Activated T-cell treated with anti-CD3 and anti-CD28 coated beads, Interleukin-2, amount 50 U/mL, for 4 hours (primary cell): Measurements from ENCODE around the gene ABCA4. TPM values are rescaled to one million over a fixed set of nuclear protein-coding genes. Genes with fewer than 3 reads are reported as not detected.

Source experiments
- ATAC-seq, 2 donors: fragments of 200-7000 bp; cut with Tn5 transposase; one replicate each; pipeline ENCODE4 v1.10.0; 2021
- DNase-seq: peaks from one replicate; pipeline ENCODE4 v3.0.0-alpha.2; 2020
- H3K27me3 Mint-ChIP-seq: one replicate; pipeline ENCODE4 v1.8.0; 2021; ENCODE audit warnings: low read depth, mixed read lengths
- H3K36me3 Mint-ChIP-seq: one replicate; pipeline ENCODE4 v1.8.0; 2022; ENCODE audit warnings: mixed read lengths; ENCODE audit not compliant: insufficient read depth
- H3K4me1 Mint-ChIP-seq: one replicate; pipeline ENCODE4 v1.8.0; 2021; ENCODE audit warnings: low read depth, mixed read lengths
- H3K4me3 Mint-ChIP-seq: one replicate; pipeline ENCODE4 v1.8.0; 2021; ENCODE audit warnings: mild to moderate bottlenecking, moderate library complexity, mixed read lengths
- H3K9me3 Mint-ChIP-seq: one replicate; pipeline ENCODE4 v1.8.0; 2021; ENCODE audit warnings: mixed read lengths
- total RNA-seq, 3 donors: library from RNA; stranded (reverse); gene quantifications; one replicate each; pipeline ENCODE4 v1.2.1, GENCODE V29; 2021

The ABCA4 gene
- total RNA-seq, 3 donors from 2014 or later = not detected

DNA sequence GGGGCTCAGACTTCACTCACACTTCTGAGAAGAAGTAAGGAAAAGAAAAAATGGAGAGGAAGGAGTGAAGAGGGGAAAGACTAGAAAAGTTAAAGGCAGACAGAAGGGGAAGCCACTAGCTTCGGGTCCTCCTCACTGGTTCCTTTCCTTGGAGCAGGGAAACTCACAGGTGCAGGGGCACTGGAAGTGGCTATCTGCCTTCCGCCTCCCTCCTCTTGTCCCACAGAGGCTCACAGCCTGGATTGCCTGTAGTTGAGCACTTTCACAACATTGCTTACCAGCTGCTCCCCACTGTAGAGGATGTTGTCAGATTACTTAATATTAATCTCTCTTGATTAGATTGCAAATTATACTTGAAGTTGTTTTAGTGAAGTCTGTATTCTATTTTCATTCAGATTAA, 21.6 kb upstream of the ABCA4 start:
- ATAC-seq = no peak
- H3K4me3 Mint-ChIP-seq = no peak overlapping the region
- peaks cover 4% of the 10 kb centered on the region for H3K27me3 Mint-ChIP-seq
- DNase-seq = no peak
- no peaks in the 10 kb centered on the region for H3K9me3 Mint-ChIP-seq
- H3K4me1 Mint-ChIP-seq = no peaks in the 10 kb centered on the region
- no peaks in the 10 kb centered on the region for H3K36me3 Mint-ChIP-seq

DNA sequence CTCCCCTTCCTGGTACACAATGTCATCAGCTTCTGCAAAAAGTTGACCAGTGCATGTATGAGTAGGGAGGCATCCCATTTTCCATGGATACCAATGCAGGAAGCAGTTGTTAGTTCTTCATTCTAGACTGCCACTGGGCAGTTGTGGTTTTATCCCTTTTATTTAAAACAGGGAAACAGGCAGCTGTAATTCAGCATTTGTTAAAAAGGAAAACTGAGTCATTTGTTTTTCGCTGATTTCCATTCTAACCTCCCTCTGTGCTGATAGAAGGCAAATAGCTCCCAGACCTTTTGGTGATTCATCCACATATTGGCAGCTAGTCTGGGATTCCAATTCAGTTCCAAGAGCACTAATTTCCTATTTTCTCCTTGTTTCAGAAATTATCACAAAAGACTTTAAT, 21.1 kb upstream of the ABCA4 start:
- Mint-ChIP-seq H3K27me3 (peaks cover 4% of the 10 kb centered on the region), H3K4me1 (no peaks in the 10 kb centered on the region), H3K9me3 (no peaks in the 10 kb centered on the region), H3K36me3 (no peaks in the 10 kb centered on the region), H3K4me3 (no peak overlapping the region)
- ATAC-seq (no peak), DNase-seq (no peak)

DNA sequence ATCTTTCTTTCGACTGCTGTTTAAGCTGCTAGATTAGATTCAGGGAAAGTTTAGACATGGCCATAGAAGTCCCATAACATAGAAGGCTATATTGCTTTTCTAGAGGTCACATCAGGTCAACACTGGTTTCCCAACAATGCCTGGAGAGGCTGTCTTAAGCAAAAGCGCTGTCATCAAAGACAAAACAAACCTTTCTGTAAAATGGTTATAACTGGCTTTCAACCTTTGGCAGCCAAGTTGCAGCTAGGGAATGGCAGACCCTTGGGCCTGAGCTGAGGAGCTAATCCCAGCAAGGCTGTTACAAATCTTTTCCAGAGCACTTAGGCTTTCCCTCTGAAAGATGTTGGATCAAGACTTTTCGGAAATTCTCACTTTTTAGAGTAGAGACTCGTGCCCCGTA, 11.2 kb upstream of the ABCA4 start:
- H3K4me3 Mint-ChIP-seq = no peak overlapping the region
- peaks cover 10% of the 10 kb centered on the region for H3K27me3 Mint-ChIP-seq
- H3K9me3 Mint-ChIP-seq = peaks cover 8% of the 10 kb centered on the region
- ATAC-seq = no peak
- no peaks in the 10 kb centered on the region for H3K36me3 Mint-ChIP-seq
- H3K4me1 Mint-ChIP-seq = no peaks in the 10 kb centered on the region
- DNase-seq = no peak

DNA sequence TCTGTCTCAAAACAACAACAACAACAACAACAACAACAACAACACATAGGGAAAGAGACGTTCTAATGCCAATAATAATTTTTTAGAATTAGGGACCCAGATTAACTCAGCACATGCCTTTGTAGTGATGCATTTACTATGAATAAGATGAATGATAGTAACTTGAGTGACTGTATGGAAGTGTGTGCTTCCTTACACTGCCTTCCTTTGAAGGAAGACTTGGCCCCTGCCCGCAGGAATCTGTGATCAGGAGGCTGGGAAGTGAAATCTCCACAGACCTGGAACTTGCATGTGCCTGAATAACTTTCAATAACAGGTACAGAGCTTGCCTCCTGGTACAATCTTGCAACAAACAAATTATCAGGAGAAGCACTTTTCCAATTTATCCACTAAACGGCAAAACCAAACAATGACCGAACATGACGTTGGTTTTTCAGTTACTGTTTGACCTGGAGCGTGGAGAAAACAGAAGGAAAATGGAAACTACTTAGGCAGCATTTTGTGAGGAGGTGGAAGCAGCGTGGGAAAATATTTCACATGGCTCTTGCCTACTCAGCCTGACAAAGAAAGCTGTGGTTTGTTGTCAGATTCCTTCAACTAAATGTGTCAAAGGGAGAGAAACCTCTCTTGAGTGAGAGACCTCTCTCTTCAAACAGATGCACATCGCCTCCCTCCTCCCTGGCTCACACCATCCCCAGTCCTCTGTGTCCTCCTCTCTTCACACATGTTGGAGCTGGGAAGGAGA, 10.1 kb upstream of the ABCA4 start:
- peaks cover 8% of the 10 kb centered on the region for H3K27me3 Mint-ChIP-seq
- no peak overlapping the region for H3K4me3 Mint-ChIP-seq
- H3K4me1 Mint-ChIP-seq = no peaks in the 10 kb centered on the region
- H3K9me3 Mint-ChIP-seq = peaks cover 8% of the 10 kb centered on the region
- H3K36me3 Mint-ChIP-seq = no peaks in the 10 kb centered on the region
- ATAC-seq (no peak), DNase-seq (no peak)

DNA sequence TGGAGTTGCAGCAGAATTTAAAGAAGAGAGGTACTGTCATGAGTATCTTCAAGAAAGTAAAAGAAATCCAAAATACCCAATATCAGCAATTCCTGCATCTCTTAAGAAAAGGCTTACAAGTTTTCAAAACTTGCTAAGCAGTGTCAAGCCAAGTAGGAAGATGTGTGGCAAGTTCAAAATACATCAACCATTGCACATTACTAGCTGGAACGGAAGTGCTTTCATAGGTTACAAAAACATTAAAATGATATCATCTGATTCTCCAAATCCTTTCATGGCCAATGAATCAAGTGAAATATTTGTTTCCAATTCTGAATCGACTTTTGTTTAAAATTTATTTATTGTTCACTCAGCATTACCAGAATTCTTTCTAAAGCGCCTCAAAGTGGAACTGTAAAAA, 5.7 kb upstream of the ABCA4 start:
- Mint-ChIP-seq H3K36me3 (no peaks in the 10 kb centered on the region), H3K27me3 (peaks cover 2% of the 10 kb centered on the region), H3K4me1 (no peaks in the 10 kb centered on the region), H3K4me3 (no peak overlapping the region), H3K9me3 (no peaks in the 10 kb centered on the region)
- no peak for ATAC-seq
- DNase-seq = no peak

DNA sequence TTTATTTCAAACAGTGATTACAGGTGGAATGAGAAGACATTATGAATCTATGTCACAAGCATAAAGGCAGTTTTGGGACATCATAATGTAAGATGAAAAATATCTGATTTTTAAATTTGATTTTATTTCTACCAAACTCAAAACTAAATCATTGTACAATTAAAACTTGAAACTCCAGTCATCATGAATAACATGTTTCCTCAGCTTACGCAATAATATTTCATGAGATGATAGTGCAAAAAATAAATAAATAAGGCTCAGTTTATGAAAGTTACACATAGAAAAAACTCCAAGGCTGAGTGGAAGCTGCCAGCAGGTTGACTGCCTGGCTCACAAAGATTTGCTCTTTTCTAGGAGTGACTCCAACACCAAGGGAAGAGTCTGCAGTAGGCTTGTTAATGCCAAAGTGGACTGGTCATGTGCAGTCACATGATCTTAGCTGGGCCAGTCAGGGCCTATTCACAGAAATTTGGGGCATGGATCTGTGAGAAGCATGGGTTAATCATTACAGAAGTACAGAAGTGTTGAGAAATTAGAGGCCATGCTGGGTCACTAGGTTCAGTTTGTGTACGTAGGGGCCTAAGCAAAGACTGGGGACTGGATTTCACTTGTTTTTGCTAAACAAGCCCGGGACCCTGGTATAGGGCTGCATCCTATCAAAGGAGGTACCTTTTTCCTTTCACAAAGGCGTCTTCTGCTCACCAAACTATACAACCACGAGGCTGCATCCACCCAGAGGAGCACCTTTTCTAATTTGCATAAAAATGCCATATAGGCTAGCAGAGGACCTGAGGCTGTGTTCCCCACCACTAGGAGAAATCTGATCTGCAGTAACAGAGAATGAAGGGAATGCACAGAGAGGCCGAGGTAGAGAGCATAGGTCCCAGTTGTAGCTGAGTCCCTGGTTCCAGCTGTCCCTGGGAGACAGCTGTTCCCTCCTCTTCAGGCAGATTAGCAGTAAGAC, 4.9 kb upstream of the ABCA4 start:
- ATAC-seq (no peak), DNase-seq (no peak)
- peaks cover 2% of the 10 kb centered on the region for H3K27me3 Mint-ChIP-seq
- H3K9me3 Mint-ChIP-seq = no peaks in the 10 kb centered on the region
- H3K4me3 Mint-ChIP-seq = no peak overlapping the region
- no peaks in the 10 kb centered on the region for H3K36me3 Mint-ChIP-seq
- H3K4me1 Mint-ChIP-seq = no peaks in the 10 kb centered on the region

DNA sequence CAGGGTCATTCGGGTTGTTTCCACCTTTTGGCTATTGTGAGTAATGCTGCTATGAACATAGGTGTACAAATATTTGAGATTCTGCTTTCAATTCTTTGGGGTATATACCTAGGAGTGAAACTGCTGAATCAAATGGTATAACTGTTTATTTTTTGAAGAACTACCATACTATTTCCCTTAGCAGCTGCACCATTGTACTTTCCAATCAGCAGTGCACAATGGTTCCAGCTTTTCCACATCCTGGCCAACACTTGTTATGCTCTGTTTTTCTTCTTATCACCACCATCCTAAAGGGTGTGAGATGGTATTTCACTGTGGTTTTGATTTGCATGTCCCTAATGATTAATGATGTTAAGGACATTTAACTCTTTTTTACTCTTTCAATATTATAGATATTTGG, 3.6 kb upstream of the ABCA4 start:
- H3K36me3 Mint-ChIP-seq = no peaks in the 10 kb centered on the region
- H3K9me3 Mint-ChIP-seq = no peaks in the 10 kb centered on the region
- H3K4me3 Mint-ChIP-seq = no peak overlapping the region
- H3K4me1 Mint-ChIP-seq = no peaks in the 10 kb centered on the region
- DNase-seq (no peak), ATAC-seq (no peak)
- peaks cover 4% of the 10 kb centered on the region for H3K27me3 Mint-ChIP-seq

DNA sequence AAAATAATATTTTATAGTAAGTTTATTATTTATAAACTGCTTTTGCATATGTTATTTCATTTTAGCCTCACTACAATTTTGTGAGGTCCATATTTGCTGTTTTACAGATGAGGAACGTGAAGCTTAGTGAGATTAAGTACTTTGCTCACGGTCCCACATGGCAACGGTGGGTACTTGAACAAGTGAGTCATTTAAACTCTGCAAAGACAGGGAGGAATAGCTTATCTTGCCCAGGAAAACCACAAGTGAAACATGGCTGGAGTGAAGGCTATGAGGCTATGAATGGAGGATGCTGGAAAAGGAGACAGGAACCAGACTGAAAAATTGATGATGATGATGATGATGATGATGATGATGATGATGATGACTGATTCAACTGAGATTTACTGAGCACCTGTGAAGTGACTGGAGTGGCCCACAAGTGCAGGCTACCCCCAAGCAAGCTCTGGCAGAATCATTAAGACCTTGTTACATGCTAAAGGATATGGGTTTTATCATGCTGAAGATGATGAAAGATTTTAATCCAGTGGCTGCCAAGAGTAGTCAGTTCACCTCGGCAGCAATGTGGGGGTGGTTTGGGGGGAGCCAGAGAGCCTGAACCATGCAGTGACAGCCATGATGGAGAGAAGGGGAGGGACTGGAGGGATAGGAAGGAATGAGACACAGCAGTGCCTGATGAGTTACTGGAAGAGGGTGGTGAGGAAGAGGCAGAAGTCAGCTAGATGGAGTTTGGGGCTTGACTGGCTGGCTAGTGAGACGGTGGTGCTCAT, 1.4 kb upstream of the ABCA4 start:
- Mint-ChIP-seq H3K4me1 (no peaks in the 10 kb centered on the region), H3K36me3 (no peaks in the 10 kb centered on the region), H3K27me3 (peaks cover 3% of the 10 kb centered on the region), H3K9me3 (no peaks in the 10 kb centered on the region), H3K4me3 (no peak overlapping the region)
- no peak for ATAC-seq
- no peak for DNase-seq

DNA sequence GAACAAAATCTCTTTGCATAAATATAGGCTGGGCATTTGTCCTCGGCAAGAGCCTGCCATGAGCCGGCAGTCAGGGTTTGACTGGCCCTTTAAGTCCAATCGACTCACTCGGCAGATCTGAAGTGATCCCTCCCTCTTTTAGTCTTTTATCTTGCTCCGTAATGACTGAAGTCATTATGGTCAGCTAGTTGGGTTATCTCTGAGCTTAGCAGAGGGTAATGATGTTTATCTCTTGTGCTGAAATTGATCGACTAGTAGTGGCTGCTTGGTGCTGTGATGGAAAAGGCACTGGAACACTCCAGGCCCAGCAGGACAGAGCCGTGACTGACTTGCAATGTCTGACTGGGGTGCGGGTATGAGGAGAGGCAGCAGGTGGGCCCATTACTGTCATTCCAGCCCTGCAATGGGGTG, 468 bp upstream of the ABCA4 start:
- Mint-ChIP-seq H3K4me1 (no peaks in the 10 kb centered on the region), H3K4me3 (no peak overlapping the region)
- DNase-seq = no peak

DNA sequence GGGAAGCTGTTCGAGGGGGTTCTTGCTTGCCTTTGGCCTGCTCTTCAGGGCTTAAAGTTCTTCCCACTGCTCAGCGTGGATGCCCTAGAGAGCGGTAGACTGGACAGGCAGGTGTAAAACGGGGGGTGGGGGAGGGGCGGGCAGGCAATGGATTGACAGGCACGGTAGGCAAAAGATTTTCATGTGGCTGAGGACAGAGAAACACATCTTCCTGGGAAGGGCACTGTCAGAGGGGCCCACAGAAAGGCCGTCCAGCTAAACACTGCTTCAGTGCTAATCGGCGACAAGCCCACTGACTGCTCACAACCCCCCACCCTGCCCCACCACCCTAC, 412 bp downstream of the ABCA4 start:
- no peaks in the 10 kb centered on the region for H3K36me3 Mint-ChIP-seq
- H3K9me3 Mint-ChIP-seq = no peaks in the 10 kb centered on the region

More for the DNA sequence above, 468 bp upstream of the ABCA4 start:
- H3K9me3 Mint-ChIP-seq = no peaks in the 10 kb centered on the region
- no peaks in the 10 kb centered on the region for H3K36me3 Mint-ChIP-seq
- no peak for ATAC-seq
- H3K27me3 Mint-ChIP-seq = peaks cover 3% of the 10 kb centered on the region

DNA sequence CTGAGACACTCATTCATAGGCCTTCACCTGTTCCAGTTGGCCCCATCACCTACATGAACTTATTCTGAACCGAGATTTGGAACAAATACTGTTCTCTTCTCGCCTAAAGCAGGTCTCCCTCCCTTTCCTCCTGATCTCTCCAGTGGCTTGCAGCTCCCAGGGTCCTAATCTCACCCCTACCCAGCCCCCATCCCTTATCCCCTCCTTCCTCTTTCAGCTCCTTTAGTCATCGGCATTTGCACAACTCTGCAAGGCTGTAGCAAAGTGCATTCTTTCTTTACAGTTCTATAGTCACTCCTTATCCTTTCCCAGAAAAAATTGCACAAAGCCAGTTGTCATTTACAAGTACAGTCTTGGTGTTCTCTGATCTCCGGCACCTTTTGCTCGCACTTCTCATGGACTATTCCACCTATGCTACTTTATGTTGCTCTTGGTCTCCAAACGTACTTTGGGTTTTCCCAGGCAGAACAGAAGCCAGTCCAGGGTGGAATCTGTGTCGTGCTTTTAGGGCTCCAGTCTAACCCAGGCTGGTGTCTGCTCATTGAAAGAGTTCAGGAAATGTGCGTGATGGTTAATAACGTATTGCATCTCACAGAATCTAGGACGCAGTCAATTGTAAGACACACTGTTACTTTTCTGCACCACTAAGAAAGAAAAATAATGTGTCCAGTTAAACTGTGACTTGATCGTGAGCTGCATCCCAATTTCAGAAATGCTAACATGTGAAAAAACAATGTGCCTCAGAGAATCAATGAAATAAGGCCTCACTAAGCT, 965 bp downstream of the ABCA4 start:
- Mint-ChIP-seq H3K9me3 (no peaks in the 10 kb centered on the region), H3K36me3 (no peaks in the 10 kb centered on the region), H3K4me1 (no peaks in the 10 kb centered on the region), H3K27me3 (peaks cover 3% of the 10 kb centered on the region), H3K4me3 (no peak overlapping the region)
- ATAC-seq = no peak
- DNase-seq = no peak

More for the DNA sequence above, 412 bp downstream of the ABCA4 start:
- Mint-ChIP-seq H3K4me3 (no peak overlapping the region), H3K4me1 (no peaks in the 10 kb centered on the region), H3K27me3 (peaks cover 3% of the 10 kb centered on the region)
- ATAC-seq = no peak
- no peak for DNase-seq

DNA sequence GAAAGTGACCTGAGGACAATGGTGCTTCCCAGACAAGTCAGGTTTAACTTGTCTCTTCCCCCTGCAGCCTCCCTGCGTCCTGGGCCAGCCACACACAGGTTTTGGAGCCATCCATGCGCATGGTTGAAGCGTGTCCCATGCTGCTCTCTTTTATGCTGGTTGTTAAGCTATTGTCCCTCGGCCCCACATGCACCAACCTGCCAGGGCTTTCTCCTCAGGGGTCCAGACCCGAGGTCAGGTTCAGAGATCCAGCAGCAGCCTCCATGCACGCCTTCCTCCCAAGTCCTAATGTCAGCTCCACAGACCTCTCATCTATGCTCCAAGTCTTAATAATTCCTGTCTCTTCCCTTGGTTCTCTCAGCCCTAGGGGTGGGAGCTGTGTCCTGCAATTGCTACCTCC, 1.6 kb downstream of the ABCA4 start:
- Mint-ChIP-seq H3K36me3 (no peaks in the 10 kb centered on the region), H3K4me1 (no peaks in the 10 kb centered on the region), H3K4me3 (no peak overlapping the region), H3K9me3 (no peaks in the 10 kb centered on the region), H3K27me3 (peaks cover 3% of the 10 kb centered on the region)
- ATAC-seq (no peak), DNase-seq (no peak)

DNA sequence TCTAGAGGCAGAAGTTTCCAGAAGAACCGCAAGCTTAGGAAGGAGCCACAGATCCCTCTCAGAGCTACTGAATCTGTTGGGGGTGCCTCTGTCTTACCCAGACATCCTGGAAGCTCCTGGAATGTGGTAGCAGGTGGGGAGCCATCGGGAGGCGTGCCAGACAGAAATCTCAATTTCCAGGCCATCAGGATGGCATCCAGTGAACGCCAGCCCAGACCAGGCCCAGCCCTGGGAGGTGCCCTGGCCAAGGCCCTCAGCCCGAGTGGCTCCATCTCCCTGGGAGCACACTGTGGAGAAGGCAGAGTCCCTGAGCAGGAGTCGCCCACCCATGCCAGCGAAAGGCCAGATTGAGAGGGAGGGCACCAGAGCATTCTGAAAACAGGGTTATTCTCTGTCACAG, 2.5 kb downstream of the ABCA4 start:
- no peak overlapping the region for H3K4me3 Mint-ChIP-seq
- H3K36me3 Mint-ChIP-seq = no peaks in the 10 kb centered on the region
- ATAC-seq = no peak
- H3K9me3 Mint-ChIP-seq = no peaks in the 10 kb centered on the region
- no peak for DNase-seq
- no peaks in the 10 kb centered on the region for H3K4me1 Mint-ChIP-seq
- peaks cover 3% of the 10 kb centered on the region for H3K27me3 Mint-ChIP-seq

DNA sequence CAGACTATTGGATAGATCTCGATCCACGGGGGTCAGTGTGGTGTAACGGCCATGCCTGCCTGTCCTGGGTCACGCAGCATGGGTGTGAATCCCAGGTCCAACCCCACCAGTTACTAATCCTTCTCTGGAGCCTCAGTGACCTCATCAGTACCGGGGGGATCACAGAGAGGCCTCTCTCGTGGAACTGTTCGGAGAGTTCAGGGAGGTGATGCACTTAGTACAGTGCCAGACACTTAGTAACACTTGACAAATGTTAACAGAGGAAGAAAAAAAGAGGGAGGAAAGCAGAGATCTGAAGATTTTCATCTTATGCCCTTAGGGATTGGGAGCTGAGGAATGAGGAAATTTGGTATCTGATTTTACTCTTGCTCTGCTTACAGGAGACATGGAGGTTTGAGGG, 2.9 kb downstream of the ABCA4 start:
- Mint-ChIP-seq H3K9me3 (no peaks in the 10 kb centered on the region), H3K36me3 (no peaks in the 10 kb centered on the region), H3K4me1 (no peaks in the 10 kb centered on the region), H3K4me3 (no peak overlapping the region), H3K27me3 (peaks cover 3% of the 10 kb centered on the region)
- no peak for ATAC-seq
- DNase-seq = no peak
